ENCODE measurements around the gene NAA15. TPM values are rescaled to one million over a fixed set of nuclear protein-coding genes. Genes with fewer than 3 reads are reported as not detected.

Gene NAA15
- total RNA-seq, 1 experiment from 2014 or later = 98.9 TPM

DNA sequence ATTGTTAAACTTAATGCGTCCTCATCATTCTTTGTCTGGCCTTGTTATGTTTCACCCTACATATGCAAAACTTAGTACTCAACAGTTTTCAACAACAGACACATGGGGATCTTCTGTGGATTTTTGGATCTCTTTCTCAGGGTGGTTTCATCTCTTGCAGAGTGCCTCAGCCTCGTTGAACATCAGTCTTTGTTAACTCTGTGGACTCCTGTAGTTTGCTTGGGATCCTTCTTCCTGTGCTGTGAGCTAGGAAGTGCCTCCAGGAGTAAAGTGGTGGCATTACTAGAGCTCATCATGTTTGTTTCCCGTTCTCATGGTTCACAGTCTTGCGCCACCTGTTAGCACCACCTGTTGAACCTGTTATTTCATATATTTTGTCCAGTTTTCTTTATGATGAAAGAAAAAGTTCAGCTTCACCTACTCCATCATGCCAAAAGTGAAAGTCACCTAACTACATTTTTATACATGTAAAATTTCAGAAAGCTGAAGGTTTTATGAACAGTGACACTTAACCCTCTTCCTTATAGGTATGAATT, 28.4 kb downstream of the NAA15 start:
- Mint-ChIP-seq H3K9me3 (peaks cover 4% of the 10 kb centered on the region; the same call in 1 of the 2 replicates), H3K27me3 (ENCODE audit: low read depth) (no peaks in the 10 kb centered on the region), H3K27ac (peak overlapping the region; percentile 55), H3K4me3 (no peak overlapping the region), H3K36me3 (peaks cover 27% of the 10 kb centered on the region), H3K4me1 (peaks cover 29% of the 10 kb centered on the region)
- ATAC-seq (peak; percentile 92), DNase-seq (ENCODE audit: low spot score) (no peak)
- CTCF ChIA-PET = interaction anchor here (0.8 to 2.0 kb wide), 5 partner anchors 18 to 299 kb away, joined by 3 to 9 read pairs (median 4); partner anchors contain the start of gene NAA15
- POLR2A ChIA-PET = no interaction called here
- no peak for TF ChIP-seq EMX1 (CRISPR knock-in tag; IDR thresholded peaks at IDR 0.05)
- no peak for TF ChIP-seq GRHL2 (CRISPR knock-in tag; IDR thresholded peaks at IDR 0.05; ENCODE audit: insufficient replicate concordance, severe bottlenecking)
- no peak for TF ChIP-seq OVOL2 (CRISPR knock-in tag; IDR thresholded peaks at IDR 0.05; ENCODE audit: borderline replicate concordance)
- TF ChIP-seq CREM (CRISPR knock-in tag; IDR thresholded peaks at IDR 0.05) = no peak
- TF ChIP-seq, protein P1, sequence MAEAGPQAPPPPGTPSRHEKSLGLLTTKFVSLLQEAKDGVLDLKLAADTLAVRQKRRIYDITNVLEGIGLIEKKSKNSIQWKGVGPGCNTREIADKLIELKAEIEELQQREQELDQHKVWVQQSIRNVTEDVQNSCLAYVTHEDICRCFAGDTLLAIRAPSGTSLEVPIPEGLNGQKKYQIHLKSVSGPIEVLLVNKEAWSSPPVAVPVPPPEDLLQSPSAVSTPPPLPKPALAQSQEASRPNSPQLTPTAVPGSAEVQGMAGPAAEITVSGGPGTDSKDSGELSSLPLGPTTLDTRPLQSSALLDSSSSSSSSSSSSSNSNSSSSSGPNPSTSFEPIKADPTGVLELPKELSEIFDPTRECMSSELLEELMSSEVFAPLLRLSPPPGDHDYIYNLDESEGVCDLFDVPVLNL (CRISPR knock-in tag; IDR thresholded peaks at IDR 0.05; ENCODE audit: borderline replicate concordance, low read depth) = no peak
- no peak for TF ChIP-seq RELA (CRISPR knock-in tag; IDR thresholded peaks at IDR 0.05; ENCODE audit: borderline replicate concordance)
- TF ChIP-seq, protein P2, sequence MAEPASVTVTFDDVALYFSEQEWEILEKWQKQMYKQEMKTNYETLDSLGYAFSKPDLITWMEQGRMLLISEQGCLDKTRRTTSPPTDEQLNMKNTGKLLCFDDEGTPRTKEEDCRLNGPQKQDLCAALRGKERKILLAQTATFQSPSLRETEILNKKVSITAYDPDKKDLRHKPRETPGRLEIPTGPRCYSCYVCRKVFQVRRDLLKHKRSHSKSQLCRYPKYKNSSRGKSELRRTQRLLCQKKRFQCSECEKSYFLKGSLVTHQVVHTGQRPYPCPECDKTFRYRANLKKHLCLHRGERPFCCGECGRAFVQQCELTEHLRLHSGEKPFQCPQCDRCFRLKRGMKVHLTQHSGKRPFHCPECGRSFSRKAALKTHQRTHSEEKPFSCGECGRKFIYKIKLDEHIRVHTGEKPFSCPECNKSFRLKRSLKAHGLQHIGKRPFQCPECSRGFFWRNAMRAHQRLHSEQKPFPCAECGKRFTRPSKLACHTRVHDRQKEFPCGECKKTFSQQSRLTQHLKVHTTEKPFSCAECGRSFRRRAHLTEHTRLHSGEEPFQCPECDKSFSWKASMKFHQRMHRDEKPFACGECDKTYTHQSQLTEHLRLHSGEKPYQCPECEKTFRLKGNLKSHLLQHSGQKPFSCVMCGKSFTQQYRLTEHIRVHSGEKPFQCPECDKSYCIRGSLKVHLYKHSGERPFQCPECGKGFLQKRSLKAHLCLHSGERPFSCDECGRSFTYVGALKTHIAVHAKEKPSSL (CRISPR knock-in tag; conservative IDR thresholded peaks at IDR 0.05) = no peak

DNA sequence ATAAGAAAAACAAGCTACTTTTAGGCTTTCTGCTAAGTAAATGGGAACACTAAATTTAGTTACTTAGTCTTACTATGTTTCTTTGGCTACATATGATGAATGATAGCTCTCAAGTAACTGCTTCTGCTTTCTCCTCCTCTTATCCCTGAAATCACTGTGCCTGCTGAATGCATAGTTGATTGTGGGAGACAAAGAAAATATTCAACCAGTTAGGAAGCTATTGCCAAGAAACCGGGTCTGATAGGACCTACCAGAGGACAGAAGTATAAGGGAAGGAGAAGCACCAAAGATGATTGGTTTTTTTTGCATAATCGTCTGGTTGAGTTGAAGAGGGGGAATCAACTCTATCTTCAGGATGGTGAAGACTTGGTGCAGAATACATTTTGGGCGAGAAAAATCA, 29.0 kb downstream of the NAA15 start:
- no peak overlapping the region for H3K4me3 Mint-ChIP-seq
- DNase-seq (ENCODE audit: low spot score) (no peak), ATAC-seq (no peak)
- ChIA-PET POLR2A (no interaction called here), CTCF (interaction anchor here (0.8 to 2.0 kb wide), 4 partner anchors 18 to 300 kb away, joined by 3 to 9 read pairs (median 5); partner anchors contain the start of gene NAA15)
- peaks cover 23% of the 10 kb centered on the region for H3K4me1 Mint-ChIP-seq
- peak overlapping the region; percentile 88 for H3K27ac Mint-ChIP-seq
- peaks cover 31% of the 10 kb centered on the region for H3K36me3 Mint-ChIP-seq
- TF ChIP-seq, protein P2 (CRISPR knock-in tag; conservative IDR thresholded peaks at IDR 0.05) = no peak
- no peak for TF ChIP-seq ZNF423 (CRISPR knock-in tag; IDR thresholded peaks at IDR 0.05)
- TF ChIP-seq, protein P3, sequence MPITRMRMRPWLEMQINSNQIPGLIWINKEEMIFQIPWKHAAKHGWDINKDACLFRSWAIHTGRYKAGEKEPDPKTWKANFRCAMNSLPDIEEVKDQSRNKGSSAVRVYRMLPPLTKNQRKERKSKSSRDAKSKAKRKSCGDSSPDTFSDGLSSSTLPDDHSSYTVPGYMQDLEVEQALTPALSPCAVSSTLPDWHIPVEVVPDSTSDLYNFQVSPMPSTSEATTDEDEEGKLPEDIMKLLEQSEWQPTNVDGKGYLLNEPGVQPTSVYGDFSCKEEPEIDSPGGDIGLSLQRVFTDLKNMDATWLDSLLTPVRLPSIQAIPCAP (CRISPR knock-in tag; IDR thresholded peaks at IDR 0.05) = no peak
- TF ChIP-seq, protein P4, sequence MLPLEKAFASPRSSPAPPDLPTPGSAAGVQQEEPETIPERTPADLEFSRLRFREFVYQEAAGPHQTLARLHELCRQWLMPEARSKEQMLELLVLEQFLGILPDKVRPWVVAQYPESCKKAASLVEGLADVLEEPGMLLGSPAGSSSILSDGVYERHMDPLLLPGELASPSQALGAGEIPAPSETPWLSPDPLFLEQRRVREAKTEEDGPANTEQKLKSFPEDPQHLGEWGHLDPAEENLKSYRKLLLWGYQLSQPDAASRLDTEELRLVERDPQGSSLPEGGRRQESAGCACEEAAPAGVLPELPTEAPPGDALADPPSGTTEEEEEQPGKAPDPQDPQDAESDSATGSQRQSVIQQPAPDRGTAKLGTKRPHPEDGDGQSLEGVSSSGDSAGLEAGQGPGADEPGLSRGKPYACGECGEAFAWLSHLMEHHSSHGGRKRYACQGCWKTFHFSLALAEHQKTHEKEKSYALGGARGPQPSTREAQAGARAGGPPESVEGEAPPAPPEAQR (CRISPR knock-in tag; IDR thresholded peaks at IDR 0.05) = no peak
- TF ChIP-seq NFATC4 (CRISPR knock-in tag; IDR thresholded peaks at IDR 0.05) = no peak
- no peak for TF ChIP-seq EMX1 (CRISPR knock-in tag; IDR thresholded peaks at IDR 0.05)
- H3K27me3 Mint-ChIP-seq (ENCODE audit: low read depth) = no peaks in the 10 kb centered on the region
- peaks cover 4% of the 10 kb centered on the region; the same call in 1 of the 2 replicates for H3K9me3 Mint-ChIP-seq

DNA sequence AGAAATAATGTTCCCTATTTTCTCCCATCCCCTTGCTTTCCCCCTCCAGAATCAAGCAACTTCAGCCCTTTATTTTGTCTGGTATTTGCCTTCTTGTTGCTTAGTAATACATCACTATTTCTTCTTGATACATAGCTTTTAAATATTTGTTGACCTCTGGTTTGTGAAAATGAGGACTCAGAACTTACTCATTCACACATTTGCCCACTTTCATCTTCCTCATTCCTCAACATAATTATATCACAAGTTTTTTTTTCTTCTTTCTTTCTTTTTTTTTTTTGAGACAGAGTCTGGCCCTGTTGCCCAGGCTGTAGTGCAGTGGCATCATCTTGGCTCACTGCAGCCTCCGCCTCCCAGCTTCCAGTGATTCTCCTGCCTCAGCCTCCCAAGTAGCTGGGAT, 29.9 kb downstream of the NAA15 start:
- Mint-ChIP-seq H3K27me3 (ENCODE audit: low read depth) (no peaks in the 10 kb centered on the region), H3K4me1 (peaks cover 15% of the 10 kb centered on the region), H3K27ac (no peak overlapping the region), H3K36me3 (peaks cover 35% of the 10 kb centered on the region), H3K4me3 (no peak overlapping the region), H3K9me3 (peaks cover 4% of the 10 kb centered on the region; the same call in 1 of the 2 replicates)
- ATAC-seq = no peak
- no peak for DNase-seq (ENCODE audit: low spot score)
- ChIA-PET POLR2A (no interaction called here), CTCF (interaction anchor here (1.0 to 2.0 kb wide), 3 partner anchors 8 to 301 kb away, joined by 3 to 9 read pairs (median 5); no protein-coding TSS in a partner anchor)
- no peak for TF ChIP-seq FOXK1 (CRISPR knock-in tag; IDR thresholded peaks at IDR 0.05)
- TF ChIP-seq, protein P5, sequence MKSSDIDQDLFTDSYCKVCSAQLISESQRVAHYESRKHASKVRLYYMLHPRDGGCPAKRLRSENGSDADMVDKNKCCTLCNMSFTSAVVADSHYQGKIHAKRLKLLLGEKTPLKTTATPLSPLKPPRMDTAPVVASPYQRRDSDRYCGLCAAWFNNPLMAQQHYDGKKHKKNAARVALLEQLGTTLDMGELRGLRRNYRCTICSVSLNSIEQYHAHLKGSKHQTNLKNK (CRISPR knock-in tag; IDR thresholded peaks at IDR 0.05) = no peak
- TF ChIP-seq, protein P6, sequence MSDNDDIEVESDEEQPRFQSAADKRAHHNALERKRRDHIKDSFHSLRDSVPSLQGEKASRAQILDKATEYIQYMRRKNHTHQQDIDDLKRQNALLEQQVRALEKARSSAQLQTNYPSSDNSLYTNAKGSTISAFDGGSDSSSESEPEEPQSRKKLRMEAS (CRISPR knock-in tag; IDR thresholded peaks at IDR 0.05) = no peak
- no peak for TF ChIP-seq SP1 (CRISPR knock-in tag; conservative IDR thresholded peaks at IDR 0.05)
- no peak for TF ChIP-seq ZNF671 (CRISPR knock-in tag; IDR thresholded peaks at IDR 0.05)
- TF ChIP-seq IRF2 (CRISPR knock-in tag; IDR thresholded peaks at IDR 0.05; ENCODE audit: borderline replicate concordance, low read depth) = no peak
- TF ChIP-seq SMAD3 (CRISPR knock-in tag; IDR thresholded peaks at IDR 0.05; ENCODE audit: borderline replicate concordance) = no peak
